Breast epithelium (tissue), 3 donors: ENCODE measurements around the gene TMEM74B.

Experiments used
- POLR2A ChIP-seq: fragments of 450-650 bp; IDR thresholded peaks from one replicate; pipeline ENCODE4 v1.6.1; 2016; ENCODE audit warnings: antibody characterized with exemption, mild to moderate bottlenecking, moderate library complexity
- POLR2AphosphoS5 ChIP-seq, 3 donors: sonication (generic); formaldehyde crosslinking; IDR thresholded peaks; one replicate each; pipeline ENCODE4 v1.6.1; 2017; ENCODE audit warnings: antibody characterized with exemption in 3 of 3
- TF ChIP-seq, protein P1 (sequence below), 3 donors: fragments of 450-650 bp; IDR thresholded peaks; one replicate each; pipeline ENCODE4 v1.5.1; 2016 to 2017; ENCODE audit warnings: antibody characterized with exemption in 3 of 3, mild to moderate bottlenecking in 3 of 3, moderate library complexity in 3 of 3

DNA sequence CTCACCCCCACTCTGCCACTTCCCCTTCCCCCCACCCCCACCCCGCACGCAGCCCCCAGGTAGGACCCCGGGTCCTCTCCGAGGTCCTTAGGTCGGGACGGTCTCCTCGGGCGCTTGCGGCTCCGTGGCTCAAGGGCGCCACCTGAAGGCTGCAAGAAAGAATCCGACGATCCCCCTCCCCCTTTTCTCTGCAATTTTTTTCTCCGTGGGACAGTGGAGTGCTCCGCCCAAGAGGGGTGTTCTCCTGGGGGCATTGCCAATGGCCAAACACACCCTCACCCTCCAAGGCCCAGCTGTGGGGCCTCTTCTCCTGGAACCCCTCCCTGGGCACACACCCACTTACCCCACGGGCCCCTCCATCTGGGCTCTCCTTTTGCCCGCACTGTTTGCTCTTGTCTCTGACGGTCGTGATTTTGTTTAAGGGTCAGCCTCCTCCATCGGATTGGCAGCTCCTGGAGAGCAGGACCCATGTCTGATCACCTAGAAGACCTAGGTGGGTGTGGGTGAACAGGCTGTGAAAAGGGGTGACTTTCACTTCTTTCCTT lies 1.1 kb upstream of the TMEM74B start:
- TF ChIP-seq, protein P1, sequence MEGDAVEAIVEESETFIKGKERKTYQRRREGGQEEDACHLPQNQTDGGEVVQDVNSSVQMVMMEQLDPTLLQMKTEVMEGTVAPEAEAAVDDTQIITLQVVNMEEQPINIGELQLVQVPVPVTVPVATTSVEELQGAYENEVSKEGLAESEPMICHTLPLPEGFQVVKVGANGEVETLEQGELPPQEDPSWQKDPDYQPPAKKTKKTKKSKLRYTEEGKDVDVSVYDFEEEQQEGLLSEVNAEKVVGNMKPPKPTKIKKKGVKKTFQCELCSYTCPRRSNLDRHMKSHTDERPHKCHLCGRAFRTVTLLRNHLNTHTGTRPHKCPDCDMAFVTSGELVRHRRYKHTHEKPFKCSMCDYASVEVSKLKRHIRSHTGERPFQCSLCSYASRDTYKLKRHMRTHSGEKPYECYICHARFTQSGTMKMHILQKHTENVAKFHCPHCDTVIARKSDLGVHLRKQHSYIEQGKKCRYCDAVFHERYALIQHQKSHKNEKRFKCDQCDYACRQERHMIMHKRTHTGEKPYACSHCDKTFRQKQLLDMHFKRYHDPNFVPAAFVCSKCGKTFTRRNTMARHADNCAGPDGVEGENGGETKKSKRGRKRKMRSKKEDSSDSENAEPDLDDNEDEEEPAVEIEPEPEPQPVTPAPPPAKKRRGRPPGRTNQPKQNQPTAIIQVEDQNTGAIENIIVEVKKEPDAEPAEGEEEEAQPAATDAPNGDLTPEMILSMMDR (IDR thresholded peaks at IDR 0.05), result peak in 1 of 3 donors; percentile 14
- no peak for TF ChIP-seq POLR2A
- TF ChIP-seq POLR2AphosphoS5 (IDR thresholded peaks at IDR 0.05), result no peak
